ENCODE data around the gene PCDHB11. TPM values are rescaled to one million over a fixed set of nuclear protein-coding genes. Genes with fewer than 3 reads are reported as not detected.
"Not testable (repeated sequence)": the region's sequence is repeated elsewhere in the genome, so short reads cannot be mapped to it uniquely, and the experiment has no call there.

Gene PCDHB11
- total RNA-seq, 1 experiment from 2014 or later = 0.85 TPM

- no peak for TF ChIP-seq CTCF (IDR thresholded peaks at IDR 0.05; ENCODE audit: unreplicated experiment)
- intact Hi-C loops (cut with micrococcal nuclease; ENCODE audit: unreplicated experiment) = no loop called here
- Mint-ChIP-seq H3K36me3 (ENCODE audit: insufficient read depth, unreplicated experiment) (no peaks in the 10 kb centered on the region), H3K4me3 (ENCODE audit: low read depth, unreplicated experiment) (no peak overlapping the region), H3K27me3 (ENCODE audit: unreplicated experiment) (no peaks in the 10 kb centered on the region), H3K4me1 (ENCODE audit: low read depth, unreplicated experiment) (no peaks in the 10 kb centered on the region), H3K27ac (ENCODE audit: unreplicated experiment) (no peak overlapping the region), H3K9me3 (ENCODE audit: low read depth, unreplicated experiment) (peaks cover 23% of the 10 kb centered on the region)
- DNase-seq = no peak
- no TSS peak for BruUV-seq (replicated peaks)
- CTCF ChIA-PET = no interaction called here
Measured at GRCh38 chr5:141236516-141237313, 37.3 kb downstream of the PCDHB11 start.

GRCh38 chr5:141241496-141241895 is 42.1 kb downstream of the PCDHB11 start:
- DNase-seq = no peak
- no peaks in the 10 kb centered on the region for H3K27me3 Mint-ChIP-seq (ENCODE audit: unreplicated experiment)
- no TSS peak for BruUV-seq (replicated peaks)
- CTCF ChIA-PET = no interaction called here
- H3K9me3 Mint-ChIP-seq (ENCODE audit: low read depth, unreplicated experiment) = peaks cover 18% of the 10 kb centered on the region
- intact Hi-C loops (cut with micrococcal nuclease; ENCODE audit: unreplicated experiment) = no loop called here
- H3K27ac Mint-ChIP-seq (ENCODE audit: unreplicated experiment) = no peak overlapping the region
- H3K4me1 Mint-ChIP-seq (ENCODE audit: low read depth, unreplicated experiment) = no peaks in the 10 kb centered on the region
- H3K4me3 Mint-ChIP-seq (ENCODE audit: low read depth, unreplicated experiment) = no peak overlapping the region
- TF ChIP-seq CTCF (IDR thresholded peaks at IDR 0.05; ENCODE audit: unreplicated experiment) = no peak
- no peaks in the 10 kb centered on the region for H3K36me3 Mint-ChIP-seq (ENCODE audit: insufficient read depth, unreplicated experiment)

- intact Hi-C loops (cut with micrococcal nuclease; ENCODE audit: unreplicated experiment) = no loop called here
- no peak for TF ChIP-seq CTCF (IDR thresholded peaks at IDR 0.05; ENCODE audit: unreplicated experiment)
- Mint-ChIP-seq H3K4me3 (ENCODE audit: low read depth, unreplicated experiment) (no peak within 1 kb of the TSS), H3K9me3 (ENCODE audit: low read depth, unreplicated experiment) (peaks cover 18% of the 10 kb centered on the region), H3K27me3 (ENCODE audit: unreplicated experiment) (no peaks in the 10 kb centered on the region), H3K27ac (ENCODE audit: unreplicated experiment) (no peak within 1 kb of the TSS), H3K36me3 (ENCODE audit: insufficient read depth, unreplicated experiment) (no peaks in the 10 kb centered on the region), H3K4me1 (ENCODE audit: low read depth, unreplicated experiment) (no peaks in the 10 kb centered on the region)
- DNase-seq = no peak
- BruUV-seq (replicated peaks) = no TSS peak
- CTCF ChIA-PET = no interaction called here
Measured at GRCh38 chr5:141245250-141245717, 45.9 kb downstream of the PCDHB11 start, which contains the start of gene PCDHB15. PCDHB15 (plus strand) TSS chr5:141245395; CDS start chr5:141245579, 184 bp downstream.

GRCh38 chr5:141246971-141247370 is 47.5 kb downstream of the PCDHB11 start:
- H3K27me3 Mint-ChIP-seq (ENCODE audit: unreplicated experiment); H3K36me3 Mint-ChIP-seq (ENCODE audit: insufficient read depth, unreplicated experiment); H3K4me3 Mint-ChIP-seq (ENCODE audit: low read depth, unreplicated experiment); H3K4me1 Mint-ChIP-seq (ENCODE audit: low read depth, unreplicated experiment); BruUV-seq (replicated peaks); intact Hi-C loops (cut with micrococcal nuclease; ENCODE audit: unreplicated experiment); H3K27ac Mint-ChIP-seq (ENCODE audit: unreplicated experiment); CTCF ChIA-PET; DNase-seq: not testable (repeated sequence)
- H3K9me3 Mint-ChIP-seq (ENCODE audit: low read depth, unreplicated experiment) = peaks cover 16% of the 10 kb centered on the region

- H3K27ac Mint-ChIP-seq (ENCODE audit: unreplicated experiment); H3K4me1 Mint-ChIP-seq (ENCODE audit: low read depth, unreplicated experiment); H3K27me3 Mint-ChIP-seq (ENCODE audit: unreplicated experiment); DNase-seq; BruUV-seq (replicated peaks); intact Hi-C loops (cut with micrococcal nuclease; ENCODE audit: unreplicated experiment); CTCF ChIA-PET; H3K4me3 Mint-ChIP-seq (ENCODE audit: low read depth, unreplicated experiment); H3K36me3 Mint-ChIP-seq (ENCODE audit: insufficient read depth, unreplicated experiment): not testable (repeated sequence)
- peaks cover 16% of the 10 kb centered on the region for H3K9me3 Mint-ChIP-seq (ENCODE audit: low read depth, unreplicated experiment)
Measured at GRCh38 chr5:141247434-141247833, 48.0 kb downstream of the PCDHB11 start.

Measured in Calu3 (cell line).